K562 (cell line): ENCODE results near the gene RNASEH2A. TPM values are rescaled to one million over a fixed set of nuclear protein-coding genes. Genes with fewer than 3 reads are reported as not detected.
A peak's percentile ranks its signal among the peaks of the same experiment; 100 is the strongest.

ENCODE experiments used
- ATF1 ChIP-seq, 2 experiments: fragments of 450-650 bp in 1 of 2; IDR thresholded peaks; 2 replicates each; pipeline ENCODE4 v1.6.1; 2016; ENCODE audit warnings: missing compliant biosample characterization in 1 of 2, missing genetic modification characterization in 1 of 2
- ATF7 ChIP-seq: fragments of 450-650 bp; IDR thresholded peaks from 2 replicates; pipeline ENCODE4 v1.7.1; 2014; ENCODE audit warnings: mild to moderate bottlenecking, moderate library complexity
- CEBPB ChIP-seq: fragments of 450-650 bp; IDR thresholded peaks from 2 replicates; pipeline ENCODE4 v1.6.1; 2016; ENCODE audit warnings: missing genetic modification characterization, missing compliant biosample characterization
- CREBBP ChIP-seq: IDR thresholded peaks from one replicate; pipeline ENCODE4 v1.6.1; 2012; ENCODE audit warnings: low read depth, mild to moderate bottlenecking, control low read depth, inconsistent platforms, low read length
- EP400 ChIP-seq: fragments of 450-650 bp; IDR thresholded peaks from 2 replicates; pipeline ENCODE4 v1.6.1; 2017; ENCODE audit warnings: antibody characterized with exemption, mild to moderate bottlenecking, moderate library complexity
- HDAC1 ChIP-seq, 2 experiments: fragments of 450-650 bp; IDR thresholded peaks; 2 replicates each; pipeline ENCODE4 v1.6.1; 2016 to 2017; ENCODE audit warnings: inconsistent platforms in 1 of 2, mild to moderate bottlenecking in 1 of 2, moderate library complexity in 1 of 2
- MCM7 ChIP-seq, 2 experiments: fragments of 450-650 bp; IDR thresholded peaks; 2 replicates each; pipeline ENCODE4 v1.6.1; 2016 to 2018
- MYC ChIP-seq, 2 experiments: fragments of 250-450 bp in 1 of 2; sonication (Bioruptor Pico) in 1 of 2; IDR thresholded peaks; 2 replicates each; pipeline versions ENCODE4 v1.5.1 to v1.6.1; 2012 to 2021; ENCODE audit warnings: low read depth in 2 of 2, borderline replicate concordance in 1 of 2, improper control_type of control experiment in 1 of 2, low read length in 1 of 2, mild to moderate bottlenecking in 1 of 2, moderate library complexity in 1 of 2
- NFE2 ChIP-seq: IDR thresholded peaks from 2 replicates; pipeline ENCODE4 v1.6.1; 2014; ENCODE audit warnings: antibody characterized with exemption, low read depth
- PCBP1 ChIP-seq: fragments of 200-400 bp; formaldehyde crosslinking; IDR thresholded peaks from 2 replicates; pipeline ENCODE4 v1.6.1; 2018; ENCODE audit warnings: mild to moderate bottlenecking, low read depth, low read length; ENCODE audit not compliant: poor library complexity, severe bottlenecking
- RAD21 ChIP-seq, 2 experiments: fragments of 250-450 bp in 1 of 2; fragments of 450-650 bp in 1 of 2; sonication (Bioruptor Pico) in 1 of 2; formaldehyde crosslinking in 1 of 2; IDR thresholded peaks in 1 of 2; conservative IDR thresholded peaks in 1 of 2; 2 replicates each; pipeline versions ENCODE4 v1.4.0 to v1.8.0; 2020 to 2022; ENCODE audit warnings: mild to moderate bottlenecking in 2 of 2, moderate library complexity in 1 of 2
- SRSF1 ChIP-seq: fragments of 200-400 bp; formaldehyde crosslinking; IDR thresholded peaks from 2 replicates; pipeline ENCODE4 v1.6.1; 2017; ENCODE audit warnings: mild to moderate bottlenecking, low read depth, low read length, moderate library complexity
- TEAD1 ChIP-seq, 2 experiments: fragments of 450-650 bp in 1 of 2; sonication (generic) in 1 of 2; formaldehyde crosslinking; IDR thresholded peaks; 2 replicates each; pipeline versions ENCODE4 v1.4.0 to v1.8.0; 2020 to 2022; ENCODE audit warnings: mild to moderate bottlenecking in 2 of 2, missing genetic modification reagents in 1 of 2
- ZC3H4 ChIP-seq: sonication (generic); formaldehyde crosslinking; IDR thresholded peaks from 2 replicates; pipeline ENCODE4 v1.9.0; 2021; ENCODE audit warnings: missing genetic modification reagents, borderline replicate concordance
- ZNF740 ChIP-seq, 3 experiments: fragments of 200-800 bp in 1 of 3; sonication (Bioruptor generic) in 1 of 3; sonication (generic) in 1 of 3; formaldehyde crosslinking in 1 of 3; IDR thresholded peaks; 2 replicates each; pipeline versions ENCODE4 v1.6.1 to v1.8.0; 2016 to 2022; ENCODE audit warnings: mild to moderate bottlenecking in 2 of 3, missing compliant biosample characterization in 2 of 3, missing genetic modification characterization in 2 of 3, missing genetic modification reagents in 1 of 3
- polyA plus RNA-seq, 8 experiments: library from polyadenylated mRNA; depleted of rRNA in 4 of 8; stranded (reverse) in 5 of 8; unstranded in 3 of 8; fragments of >200 nt; fragmentation: Nextera tagmentation in 2 of 8; fragmentation: Illumina TruSeq in 1 of 8; extraction: Ambion mirVana in 2 of 8; extraction: Trizol in 1 of 8; gene quantifications; 2 replicates each; pipeline versions ENCODE4 v1.2.1 to v1.2.3, GENCODE V29; 2011 to 2014; ENCODE audit warnings: inconsistent platforms in 1 of 8, missing spikeins in 1 of 8
- total RNA-seq, 7 experiments: library from RNA; depleted of rRNA in 6 of 7; stranded (reverse); fragments of >200 nt in 6 of 7; fragmentation: Illumina TruSeq in 2 of 7; extraction: Trizol in 2 of 7; gene quantifications; 2 replicates each; pipeline versions ENCODE4 v1.2.1 to v1.2.3, GENCODE V29; 2011 to 2021; ENCODE audit warnings: low replicate concordance in 1 of 7
- TF ChIP-seq, protein P1 (sequence below), 2 experiments: fragments of 450-650 bp; conservative IDR thresholded peaks; 2 replicates each; pipeline ENCODE4 v1.6.1; 2017; ENCODE audit warnings: mild to moderate bottlenecking in 2 of 2, moderate library complexity in 2 of 2
- TF ChIP-seq, protein P2 (sequence below): fragments of 250-450 bp; sonication (Bioruptor Pico); IDR thresholded peaks from 2 replicates; pipeline ENCODE4 v1.4.0; 2020
- TF ChIP-seq, protein P3 (sequence below), 2 experiments: fragments of 450-650 bp in 1 of 2; sonication (generic) in 1 of 2; formaldehyde crosslinking in 1 of 2; IDR thresholded peaks in 1 of 2; conservative IDR thresholded peaks in 1 of 2; 2 replicates each; pipeline versions ENCODE4 v1.6.1 to v1.8.1; 2016 to 2023; ENCODE audit warnings: mild to moderate bottlenecking in 2 of 2, moderate library complexity in 2 of 2, inconsistent platforms in 1 of 2, missing genetic modification reagents in 1 of 2

Gene RNASEH2A
- total and polyA plus RNA-seq, 9 of the 15 experiments (the other 6 are each of a cell fraction or from before 2014, with no cell fraction given) = 22.3 to 78.0 (median 61.7) TPM

DNA sequence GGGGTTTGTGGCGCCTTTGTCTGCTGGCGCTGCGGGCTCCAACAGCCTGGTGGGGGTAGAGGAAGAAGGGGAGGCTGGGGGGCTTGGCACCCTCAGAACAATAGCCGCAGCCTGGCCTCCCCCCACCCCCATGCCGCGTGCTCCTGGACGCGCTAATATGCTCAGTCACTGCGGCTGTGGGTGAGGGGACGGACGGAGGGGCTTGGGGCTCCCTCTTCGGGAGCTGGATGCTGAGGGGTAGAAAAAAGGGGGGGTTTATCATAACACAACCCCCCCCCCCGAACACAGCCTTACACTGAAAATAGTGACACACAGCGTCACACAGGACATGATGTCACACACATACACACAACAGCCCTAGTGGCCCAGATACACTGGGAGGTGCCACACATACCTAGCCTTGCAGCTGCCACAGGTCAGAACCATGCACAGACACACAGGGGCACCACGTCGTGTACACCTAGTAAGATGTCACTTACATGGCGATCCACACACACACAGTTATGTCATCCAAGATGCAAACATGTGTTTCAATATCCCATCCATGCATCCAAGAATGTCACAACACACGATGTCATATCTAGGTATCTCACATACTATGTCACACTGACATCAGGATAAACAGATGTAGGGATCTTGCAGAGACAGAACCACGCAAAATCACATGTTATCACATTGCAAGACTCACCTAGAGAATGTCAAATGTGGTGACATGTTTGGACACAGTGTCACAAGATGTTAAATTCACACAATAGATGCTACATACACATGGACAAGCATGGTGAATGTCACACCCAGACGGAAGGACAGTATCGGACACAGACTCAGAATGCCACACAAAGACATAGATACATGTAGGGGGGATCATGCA is 32.7 kb downstream of the RNASEH2A start (continued):
- TF ChIP-seq ZNF740 (CRISPR knock-in tag; IDR thresholded peaks at IDR 0.05) (peak; percentile 85), ZNF740 (tag; IDR thresholded peaks at IDR 0.05) (no peak), MCM7 (IDR thresholded peaks at IDR 0.05) (no peak), CEBPB (tag) (0 out of 2 replicates have a peak, but pooled peaks have one; percentile 33), SRSF1 (no peak), EP400 (peak; percentile 39; the same call in 1 of the 2 replicates), PCBP1 (peak; percentile 31), MYC (IDR thresholded peaks at IDR 0.05; ENCODE audit: low read depth, low read length) (peak; percentile 48; the same call in 1 of the 2 replicates), MYC (CRISPR knock-in tag; IDR thresholded peaks at IDR 0.05; ENCODE audit: borderline replicate concordance, low read depth) (no peak), ATF1 (CRISPR knock-in tag; IDR thresholded peaks at IDR 0.05) (no peak), ATF1 (tag; IDR thresholded peaks at IDR 0.05) (peak; percentile 58), TEAD1 (CRISPR knock-in tag; IDR thresholded peaks at IDR 0.05) (peak in 1 of 2 experiments; percentile 69; a peak in 1 of 4 replicates), ZC3H4 (CRISPR knock-in tag) (peak; percentile 60; the same call in 1 of the 2 replicates), ATF7 (0 out of 2 replicates have a peak, but pooled peaks have one; percentile 9), HDAC1 (IDR thresholded peaks at IDR 0.05) (0 out of 4 replicates have a peak, but pooled peaks of 1 of the 2 experiments have one; percentile 19), RAD21 (CRISPR knock-in tag; conservative IDR thresholded peaks at IDR 0.05 in 1 of 2, IDR thresholded peaks at IDR 0.05 in 1 of 2) (no peak), CREBBP (no peak), NFE2 (peak; percentile 33; the same call in 1 of the 2 replicates)
- TF ChIP-seq, protein P1, sequence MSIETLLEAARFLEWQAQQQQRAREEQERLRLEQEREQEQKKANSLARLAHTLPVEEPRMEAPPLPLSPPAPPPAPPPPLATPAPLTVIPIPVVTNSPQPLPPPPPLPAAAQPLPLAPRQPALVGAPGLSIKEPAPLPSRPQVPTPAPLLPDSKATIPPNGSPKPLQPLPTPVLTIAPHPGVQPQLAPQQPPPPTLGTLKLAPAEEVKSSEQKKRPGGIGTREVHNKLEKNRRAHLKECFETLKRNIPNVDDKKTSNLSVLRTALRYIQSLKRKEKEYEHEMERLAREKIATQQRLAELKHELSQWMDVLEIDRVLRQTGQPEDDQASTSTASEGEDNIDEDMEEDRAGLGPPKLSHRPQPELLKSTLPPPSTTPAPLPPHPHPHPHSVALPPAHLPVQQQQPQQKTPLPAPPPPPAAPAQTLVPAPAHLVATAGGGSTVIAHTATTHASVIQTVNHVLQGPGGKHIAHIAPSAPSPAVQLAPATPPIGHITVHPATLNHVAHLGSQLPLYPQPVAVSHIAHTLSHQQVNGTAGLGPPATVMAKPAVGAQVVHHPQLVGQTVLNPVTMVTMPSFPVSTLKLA (conservative IDR thresholded peaks at IDR 0.05) = peak; percentile 37 to 40; a peak in 1 of 4 replicates
- TF ChIP-seq, protein P2, sequence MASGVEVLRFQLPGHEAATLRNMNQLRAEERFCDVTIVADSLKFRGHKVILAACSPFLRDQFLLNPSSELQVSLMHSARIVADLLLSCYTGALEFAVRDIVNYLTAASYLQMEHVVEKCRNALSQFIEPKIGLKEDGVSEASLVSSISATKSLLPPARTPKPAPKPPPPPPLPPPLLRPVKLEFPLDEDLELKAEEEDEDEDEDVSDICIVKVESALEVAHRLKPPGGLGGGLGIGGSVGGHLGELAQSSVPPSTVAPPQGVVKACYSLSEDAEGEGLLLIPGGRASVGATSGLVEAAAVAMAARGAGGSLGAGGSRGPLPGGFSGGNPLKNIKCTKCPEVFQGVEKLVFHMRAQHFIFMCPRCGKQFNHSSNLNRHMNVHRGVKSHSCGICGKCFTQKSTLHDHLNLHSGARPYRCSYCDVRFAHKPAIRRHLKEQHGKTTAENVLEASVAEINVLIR (CRISPR knock-in tag) = 0 out of 2 replicates have a peak, but pooled peaks have one; percentile 30
- TF ChIP-seq, protein P3, sequence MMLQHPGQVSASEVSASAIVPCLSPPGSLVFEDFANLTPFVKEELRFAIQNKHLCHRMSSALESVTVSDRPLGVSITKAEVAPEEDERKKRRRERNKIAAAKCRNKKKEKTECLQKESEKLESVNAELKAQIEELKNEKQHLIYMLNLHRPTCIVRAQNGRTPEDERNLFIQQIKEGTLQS (IDR thresholded peaks at IDR 0.05) = peak; percentile 20; the same call in 1 of the 2 replicates
- TF ChIP-seq, protein P3 (CRISPR knock-in tag; conservative IDR thresholded peaks at IDR 0.05) = no peak
